Tongue (tissue), 2 donors: Measurements from ENCODE around the gene WDR45B. TPM values are rescaled to one million over a fixed set of nuclear protein-coding genes. Genes with fewer than 3 reads are reported as not detected.

Experiments used
- DNase-seq: peaks from one replicate; pipeline ENCODE4 v3.0.0-alpha.2; 2015
- total RNA-seq: library from RNA; depleted of rRNA; stranded (reverse); fragments of >200 nt; gene quantifications from one replicate; pipeline ENCODE4 v1.2.3, GENCODE V29; 2014

WDR45B gene
- total RNA-seq, result 60.1 TPM

GRCh38 chr17:82648165-82648668 lies at the start of gene WDR45B:
TSS of gene WDR45B (minus strand) at chr17:82648444. CDS start at chr17:82648340, 104 bp downstream.
- DNase-seq, result peak; percentile 98

GRCh38 chr17:82697808-82698064 lies 49.5 kb upstream of the WDR45B start:
- no peak for DNase-seq

GRCh38 chr17:82696916-82697807 lies 48.9 kb upstream of the WDR45B start:
- DNase-seq, result no peak

- no peak for DNase-seq
Observed at GRCh38 chr17:82696259-82696658, 48.0 kb upstream of the WDR45B start.

- no peak for DNase-seq
Observed at GRCh38 chr17:82694647-82695046, 46.4 kb upstream of the WDR45B start.

- no peak for DNase-seq
Observed at GRCh38 chr17:82693168-82693867, 45.1 kb upstream of the WDR45B start.

- DNase-seq, result no peak
Observed at GRCh38 chr17:82692268-82692667, 44.0 kb upstream of the WDR45B start.

GRCh38 chr17:82691714-82692113 lies 43.5 kb upstream of the WDR45B start:
- no peak for DNase-seq

GRCh38 chr17:82690786-82691489 lies 42.7 kb upstream of the WDR45B start:
- no peak for DNase-seq

- DNase-seq, result no peak
Observed at GRCh38 chr17:82689077-82689476, 40.8 kb upstream of the WDR45B start.

- no peak for DNase-seq
Observed at GRCh38 chr17:82687871-82688270, 39.6 kb upstream of the WDR45B start.

- DNase-seq, result no peak
Observed at GRCh38 chr17:82687375-82687861, 39.2 kb upstream of the WDR45B start.

- no peak for DNase-seq
Observed at GRCh38 chr17:82686366-82687324, 38.4 kb upstream of the WDR45B start.

- DNase-seq, result no peak
Observed at GRCh38 chr17:82685291-82685690, 37.0 kb upstream of the WDR45B start.

GRCh38 chr17:82684228-82684841 lies 36.1 kb upstream of the WDR45B start:
- no peak for DNase-seq

GRCh38 chr17:82683534-82683933 lies 35.3 kb upstream of the WDR45B start:
- DNase-seq, result no peak

GRCh38 chr17:82681547-82681946 lies 33.3 kb upstream of the WDR45B start:
- no peak for DNase-seq

GRCh38 chr17:82679586-82680465 lies 31.6 kb upstream of the WDR45B start:
- DNase-seq, result no peak

GRCh38 chr17:82678265-82678891 lies 30.1 kb upstream of the WDR45B start:
- DNase-seq, result peak; percentile 29
